GM18517 (cell line): ENCODE results near the gene NKPD1.

Source experiments
- ATAC-seq: cut with Tn5 transposase; IDR thresholded peaks from one replicate; pipeline ENCODE4 v1.9.1; 2021; ENCODE audit warnings: mild to moderate bottlenecking, moderate library complexity; ENCODE audit not compliant: unreplicated experiment

The NKPD1 gene, protein sequence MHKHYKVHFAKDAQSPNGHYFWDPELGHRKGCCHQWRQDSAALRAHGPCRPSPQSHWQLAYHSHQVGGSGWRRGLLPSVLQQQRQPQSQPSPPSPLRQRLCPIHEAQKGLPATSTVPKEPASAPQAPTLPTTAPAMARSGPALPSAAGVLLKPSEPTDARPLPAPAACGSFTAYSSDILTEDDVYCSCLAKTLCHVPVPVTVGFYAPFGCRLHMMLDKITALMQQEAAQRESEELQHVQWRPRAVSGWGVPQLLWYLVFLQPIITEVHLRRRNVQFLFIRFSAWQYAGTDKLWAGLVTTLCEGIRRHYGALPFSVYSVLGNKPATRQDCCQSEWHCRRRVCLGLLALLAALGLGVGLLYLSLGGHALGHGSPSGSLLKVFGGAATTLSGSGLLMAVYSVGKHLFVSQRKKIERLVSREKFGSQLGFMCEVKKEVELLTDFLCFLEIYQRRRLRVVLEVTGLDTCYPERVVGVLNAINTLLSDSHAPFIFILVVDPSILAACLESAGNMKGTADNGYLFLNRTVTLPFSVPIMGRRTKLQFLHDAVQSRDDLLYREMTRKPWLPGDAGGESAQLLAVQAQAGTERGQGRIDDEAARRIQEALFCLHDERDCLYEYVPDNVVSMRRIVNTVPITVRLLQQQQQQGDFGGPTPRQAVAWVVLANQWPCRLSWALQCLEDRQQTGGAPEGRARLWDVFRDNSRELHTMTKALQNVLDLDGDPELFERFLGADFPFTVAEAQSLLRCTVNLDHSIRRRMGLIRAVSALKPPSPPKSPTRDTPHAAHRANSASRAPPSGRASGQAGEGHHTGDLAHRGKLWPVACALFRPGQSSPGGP

GRCh38 chr19:45160870-45161737, at the start of gene NKPD1:
Gene NKPD1, minus strand, starts transcription at chr19:45160982. Its CDS starts 832 bp downstream, at chr19:45160150.
- no peak for ATAC-seq

- ATAC-seq = no peak
Measured at GRCh38 chr19:45206328-45206727, 45.5 kb upstream of the NKPD1 start.

GRCh38 chr19:45205810-45206209, 45.0 kb upstream of the NKPD1 start:
- ATAC-seq = no peak

DNA sequence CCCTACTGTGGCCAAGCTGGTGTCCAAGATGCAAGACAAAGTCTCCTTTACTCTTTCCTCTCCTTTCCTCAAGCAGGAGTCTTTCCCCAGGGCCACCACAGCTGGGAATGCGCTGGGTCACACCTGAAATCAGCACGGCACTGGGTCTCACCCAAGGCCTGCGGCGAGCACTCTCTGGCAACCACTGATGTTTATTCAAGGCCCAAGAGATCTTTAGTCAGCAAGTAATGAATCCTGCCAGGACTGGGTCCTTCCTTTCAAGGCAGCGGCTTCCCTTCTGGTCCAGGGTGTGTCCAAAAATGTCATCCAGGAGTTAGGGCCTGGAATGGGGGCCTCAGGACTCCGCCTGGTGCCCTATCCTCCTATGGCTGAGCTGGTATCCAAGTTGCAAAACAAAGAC, 41.9 kb upstream of the NKPD1 start:
- ATAC-seq = no peak

DNA sequence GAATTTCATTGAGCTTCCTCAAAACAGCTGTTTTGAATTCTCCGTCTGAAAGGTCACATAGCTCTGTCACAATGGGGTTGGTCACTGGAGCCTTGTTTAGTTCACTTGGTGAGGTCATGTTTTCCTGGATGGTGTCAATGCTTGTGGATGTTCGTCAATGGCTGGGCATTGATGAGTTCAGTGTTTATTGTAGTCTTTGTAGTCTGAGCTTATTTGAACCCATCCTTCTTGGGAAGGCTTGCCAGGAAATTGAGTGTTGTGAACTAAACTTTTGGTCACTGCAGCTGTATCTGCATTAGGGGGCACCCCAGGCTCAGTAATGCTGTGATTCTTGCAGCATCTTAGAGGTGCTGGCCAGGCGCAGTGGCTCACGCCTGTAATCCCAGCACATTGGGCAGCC, 39.8 kb upstream of the NKPD1 start:
- no peak for ATAC-seq

DNA sequence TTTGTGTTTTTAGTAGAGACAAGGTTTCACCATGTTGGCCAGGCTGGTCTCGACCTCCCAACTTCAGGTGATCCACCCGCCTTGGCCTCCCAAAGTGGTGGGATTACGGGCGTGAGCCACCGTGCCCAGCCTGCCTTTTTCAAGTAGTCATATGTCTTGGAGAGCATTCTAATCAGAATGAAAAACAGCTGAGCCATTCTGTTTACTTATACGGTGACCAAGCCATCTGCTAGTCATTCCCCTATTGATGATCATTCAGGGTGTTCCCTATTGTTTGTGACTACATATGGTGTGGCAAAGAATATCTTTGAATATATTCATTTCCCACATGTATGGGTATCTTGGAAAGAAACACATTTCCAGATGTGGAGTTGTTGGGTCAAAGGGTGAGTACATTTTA, 35.0 kb upstream of the NKPD1 start:
- ATAC-seq = no peak

GRCh38 chr19:45191375-45191774, 30.6 kb upstream of the NKPD1 start:
- ATAC-seq = no peak

GRCh38 chr19:45189971-45190370, 29.2 kb upstream of the NKPD1 start:
- no peak for ATAC-seq

DNA sequence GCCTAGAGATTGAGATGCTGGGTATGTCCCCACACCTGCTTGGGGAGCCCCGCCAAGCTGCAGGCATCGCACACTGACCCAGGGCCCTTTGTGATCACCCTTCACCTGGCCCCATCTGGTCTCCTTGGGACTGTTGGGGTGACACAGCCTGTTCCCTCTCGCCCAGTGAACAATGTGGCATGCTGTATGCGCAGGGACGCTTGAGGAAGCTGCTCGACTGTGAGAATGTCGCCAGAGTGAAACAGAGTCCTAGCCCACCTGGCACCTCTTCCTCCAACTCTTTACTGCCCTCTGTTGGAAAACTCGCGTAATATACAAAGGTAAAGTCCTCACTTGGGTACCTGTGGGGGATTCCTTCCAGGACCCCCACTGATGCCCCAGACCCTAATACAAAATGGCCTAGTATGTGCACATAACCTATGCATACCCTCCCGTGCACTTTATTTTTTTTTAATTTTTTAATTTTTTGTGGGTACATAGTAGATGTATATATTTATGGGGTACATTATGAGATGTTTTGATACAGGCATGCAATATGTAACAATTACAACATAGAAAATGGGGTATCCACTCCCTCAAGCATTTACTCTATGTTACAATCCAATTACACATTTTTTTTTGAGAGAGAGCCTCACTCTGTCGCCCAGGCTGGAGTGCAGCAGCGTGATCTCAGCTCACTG, 26.8 kb upstream of the NKPD1 start:
- no peak for ATAC-seq

DNA sequence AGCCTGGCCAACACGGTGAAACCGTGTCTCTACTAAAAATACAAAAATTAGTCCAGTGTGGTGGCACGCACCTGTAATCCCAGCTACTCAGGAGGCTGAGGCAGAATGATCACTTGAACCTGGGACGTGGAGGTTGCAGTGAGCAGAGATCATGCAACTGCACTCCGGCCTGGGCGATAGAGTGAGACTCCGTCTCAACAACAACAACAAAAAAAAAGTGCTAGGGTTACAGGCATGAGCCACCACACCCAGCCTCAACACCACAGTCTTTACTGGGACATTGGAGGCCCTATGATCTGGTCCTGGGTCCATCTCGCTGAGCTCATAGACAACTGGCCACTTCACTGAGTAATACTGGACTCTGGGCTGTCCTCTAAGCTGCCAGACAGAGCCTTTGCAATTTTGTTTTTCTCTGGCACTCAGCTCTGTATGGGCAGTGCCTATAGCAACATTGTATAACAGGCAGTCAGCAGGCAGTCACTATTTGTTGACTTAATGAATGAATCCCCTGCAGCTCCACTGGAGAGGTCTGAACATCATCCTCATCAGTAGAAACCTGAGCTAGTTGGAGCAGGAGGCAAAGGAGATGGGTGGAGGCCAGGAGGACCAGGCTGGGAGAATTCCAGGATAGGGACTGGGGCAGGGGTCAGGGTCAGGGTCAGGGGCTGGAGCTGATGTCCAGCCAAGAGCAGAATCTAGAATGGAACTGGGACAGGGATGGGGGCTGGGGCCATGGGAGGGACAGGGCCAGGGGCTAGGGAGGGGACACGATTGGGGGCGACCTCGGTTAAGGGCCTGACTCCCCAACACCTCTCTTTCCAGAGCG, 25.9 kb upstream of the NKPD1 start:
- no peak for ATAC-seq

GRCh38 chr19:45184115-45184514, 23.3 kb upstream of the NKPD1 start:
- no peak for ATAC-seq

DNA sequence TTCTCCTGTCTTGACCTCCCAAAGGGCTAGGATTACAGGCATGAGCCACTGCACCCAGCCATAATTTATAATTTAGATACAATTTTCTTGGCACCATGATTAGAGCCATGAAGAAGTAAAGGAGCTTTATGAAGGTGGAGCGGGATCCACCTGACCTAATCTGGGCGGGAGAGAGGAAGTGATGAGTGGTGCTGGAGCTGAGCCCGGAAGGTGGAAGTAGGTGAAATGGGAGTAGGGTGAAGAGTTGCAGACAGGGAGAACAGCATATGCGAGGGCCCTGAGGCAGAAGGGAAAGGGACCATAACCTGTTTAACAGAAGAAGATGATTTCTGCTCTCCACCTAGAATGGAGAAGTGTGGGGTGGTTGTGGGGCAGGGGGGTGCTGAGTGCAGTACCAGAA, 22.0 kb upstream of the NKPD1 start:
- ATAC-seq = no peak

- no peak for ATAC-seq
Measured at GRCh38 chr19:45180936-45181335, 20.2 kb upstream of the NKPD1 start.

- no peak for ATAC-seq
Measured at GRCh38 chr19:45179892-45180370, 19.1 kb upstream of the NKPD1 start.

- ATAC-seq = no peak
Measured at GRCh38 chr19:45179072-45179891, 18.5 kb upstream of the NKPD1 start.

GRCh38 chr19:45178262-45179071, 17.7 kb upstream of the NKPD1 start, which contains the start of gene BLOC1S3:
Gene BLOC1S3, plus strand, starts transcription at chr19:45178784. Its CDS starts 513 bp downstream, at chr19:45179297.
- ATAC-seq = peak; percentile 85

DNA sequence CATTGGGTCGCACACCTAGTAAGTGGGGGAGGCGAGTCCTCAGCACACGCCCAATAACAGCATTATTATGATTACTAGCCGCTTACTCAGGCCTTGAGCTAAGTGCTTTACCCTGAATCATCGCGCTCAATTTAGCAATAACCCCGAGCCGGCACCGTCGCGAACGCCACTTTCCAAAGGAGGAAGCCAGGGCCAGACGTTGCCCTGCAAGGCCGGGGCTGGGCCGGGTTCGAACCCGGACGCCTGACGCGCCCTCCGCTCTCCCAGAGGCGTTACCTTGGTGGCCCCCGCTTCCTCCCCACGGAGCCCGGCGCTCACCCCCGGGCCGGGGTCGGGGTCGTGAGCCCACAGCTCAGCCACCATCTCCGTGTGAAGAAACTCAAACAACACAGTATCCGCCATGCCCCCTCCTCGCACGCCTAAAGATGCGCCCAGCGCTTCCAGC, 17.1 kb upstream of the NKPD1 start, which contains the start of gene TRAPPC6A:
Gene TRAPPC6A, minus strand, starts transcription at position 421 of the 445 bp plus-strand sequence. Its CDS starts 19 bp downstream, at position 402.
- ATAC-seq = peak; percentile 11
